ENCODE measurements around the gene SLC6A2. TPM values are rescaled to one million over a fixed set of nuclear protein-coding genes. Genes with fewer than 3 reads are reported as not detected.

The SLC6A2 gene
- total and polyA plus RNA-seq, 2 of the 13 experiments (the other 11 are each of a cell fraction or from before 2014, with no cell fraction given) = 0.62 to 0.66 TPM

DNA sequence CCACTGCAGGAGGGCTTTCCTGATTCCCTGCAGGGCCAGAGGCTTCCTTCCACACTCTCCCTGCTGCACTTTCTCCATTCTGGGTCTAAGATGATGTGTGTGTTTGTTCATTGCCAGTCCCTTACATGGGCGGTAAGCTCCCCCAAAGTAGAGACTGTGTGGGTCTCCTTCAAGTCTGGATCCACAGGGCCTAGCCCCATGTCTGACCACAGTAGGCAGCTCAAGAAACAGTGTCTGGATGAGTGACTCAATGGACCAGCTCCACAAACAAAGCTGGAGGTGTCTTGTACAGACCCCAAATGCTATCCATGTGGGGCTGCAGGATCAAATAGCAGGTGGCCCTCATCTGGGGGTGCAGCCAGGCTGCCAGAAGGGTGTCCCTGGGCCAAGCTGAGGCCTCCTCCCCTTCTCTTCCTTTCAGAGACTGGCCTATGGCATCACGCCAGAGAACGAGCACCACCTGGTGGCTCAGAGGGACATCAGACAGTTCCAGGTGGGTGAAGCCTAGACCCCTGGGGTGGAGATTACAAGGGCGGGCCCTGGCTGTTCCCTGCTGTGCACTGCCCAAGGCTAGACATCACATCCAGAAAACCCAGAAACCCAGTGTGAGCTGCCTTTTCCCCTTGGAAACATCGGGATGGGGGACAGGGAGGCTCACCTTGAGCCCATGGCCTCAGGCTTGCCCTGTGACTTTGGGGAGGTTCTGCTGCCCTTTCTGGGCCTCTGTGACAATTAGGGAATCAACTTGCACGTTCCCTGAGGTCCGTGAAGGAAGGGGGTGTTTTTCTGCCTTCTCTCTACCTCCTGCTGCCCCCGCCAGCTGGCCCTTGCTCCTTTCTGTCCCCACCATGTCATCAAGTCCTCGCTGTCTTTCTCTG is 45.9 kb downstream of the SLC6A2 start (continued):
- TF ChIP-seq, protein P1, sequence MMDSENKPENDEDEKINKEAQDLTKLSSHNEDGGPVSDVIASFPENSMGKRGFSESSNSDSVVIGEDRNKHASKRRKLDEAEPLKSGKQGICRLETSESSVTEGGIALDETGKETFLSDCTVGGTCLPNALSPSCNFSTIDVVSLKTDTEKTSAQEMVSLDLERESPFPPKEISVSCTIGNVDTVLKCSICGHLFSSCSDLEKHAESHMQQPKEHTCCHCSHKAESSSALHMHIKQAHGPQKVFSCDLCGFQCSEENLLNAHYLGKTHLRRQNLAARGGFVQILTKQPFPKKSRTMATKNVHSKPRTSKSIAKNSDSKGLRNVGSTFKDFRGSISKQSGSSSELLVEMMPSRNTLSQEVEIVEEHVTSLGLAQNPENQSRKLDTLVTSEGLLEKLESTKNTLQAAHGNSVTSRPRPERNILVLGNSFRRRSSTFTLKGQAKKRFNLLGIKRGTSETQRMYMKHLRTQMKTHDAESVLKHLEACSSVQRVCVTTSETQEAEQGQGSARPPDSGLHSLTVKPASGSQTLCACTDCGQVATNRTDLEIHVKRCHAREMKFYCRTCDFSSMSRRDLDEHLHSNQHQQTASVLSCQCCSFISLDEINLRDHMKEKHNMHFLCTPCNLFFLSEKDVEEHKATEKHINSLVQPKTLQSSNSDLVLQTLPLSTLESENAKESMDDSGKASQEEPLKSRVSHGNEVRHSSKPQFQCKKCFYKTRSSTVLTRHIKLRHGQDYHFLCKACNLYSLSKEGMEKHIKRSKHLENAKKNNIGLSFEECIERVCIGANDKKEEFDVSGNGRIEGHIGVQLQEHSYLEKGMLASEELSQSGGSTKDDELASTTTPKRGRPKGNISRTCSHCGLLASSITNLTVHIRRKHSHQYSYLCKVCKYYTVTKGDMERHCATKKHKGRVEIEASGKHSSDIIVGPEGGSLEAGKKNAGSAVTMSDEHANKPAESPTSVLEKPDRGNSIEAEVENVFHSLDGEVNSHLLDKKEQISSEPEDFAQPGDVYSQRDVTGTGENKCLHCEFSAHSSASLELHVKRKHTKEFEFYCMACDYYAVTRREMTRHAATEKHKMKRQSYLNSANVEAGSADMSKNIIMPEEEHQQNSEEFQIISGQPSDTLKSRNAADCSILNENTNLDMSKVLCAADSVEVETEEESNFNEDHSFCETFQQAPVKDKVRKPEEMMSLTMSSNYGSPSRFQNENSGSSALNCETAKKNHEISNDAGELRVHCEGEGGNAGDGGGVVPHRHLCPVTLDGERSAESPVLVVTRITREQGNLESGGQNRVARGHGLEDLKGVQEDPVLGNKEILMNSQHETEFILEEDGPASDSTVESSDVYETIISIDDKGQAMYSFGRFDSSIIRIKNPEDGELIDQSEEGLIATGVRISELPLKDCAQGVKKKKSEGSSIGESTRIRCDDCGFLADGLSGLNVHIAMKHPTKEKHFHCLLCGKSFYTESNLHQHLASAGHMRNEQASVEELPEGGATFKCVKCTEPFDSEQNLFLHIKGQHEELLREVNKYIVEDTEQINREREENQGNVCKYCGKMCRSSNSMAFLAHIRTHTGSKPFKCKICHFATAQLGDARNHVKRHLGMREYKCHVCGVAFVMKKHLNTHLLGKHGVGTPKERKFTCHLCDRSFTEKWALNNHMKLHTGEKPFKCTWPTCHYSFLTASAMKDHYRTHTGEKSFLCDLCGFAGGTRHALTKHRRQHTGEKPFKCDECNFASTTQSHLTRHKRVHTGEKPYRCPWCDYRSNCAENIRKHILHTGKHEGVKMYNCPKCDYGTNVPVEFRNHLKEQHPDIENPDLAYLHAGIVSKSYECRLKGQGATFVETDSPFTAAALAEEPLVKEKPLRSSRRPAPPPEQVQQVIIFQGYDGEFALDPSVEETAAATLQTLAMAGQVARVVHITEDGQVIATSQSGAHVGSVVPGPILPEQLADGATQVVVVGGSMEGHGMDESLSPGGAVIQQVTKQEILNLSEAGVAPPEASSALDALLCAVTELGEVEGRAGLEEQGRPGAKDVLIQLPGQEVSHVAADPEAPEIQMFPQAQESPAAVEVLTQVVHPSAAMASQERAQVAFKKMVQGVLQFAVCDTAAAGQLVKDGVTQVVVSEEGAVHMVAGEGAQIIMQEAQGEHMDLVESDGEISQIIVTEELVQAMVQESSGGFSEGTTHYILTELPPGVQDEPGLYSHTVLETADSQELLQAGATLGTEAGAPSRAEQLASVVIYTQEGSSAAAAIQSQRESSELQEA (CRISPR knock-in tag; IDR thresholded peaks at IDR 0.05; ENCODE audit: not compliant biosample characterization) = no peak
- TF ChIP-seq MAZ (IDR thresholded peaks at IDR 0.05; ENCODE audit: borderline replicate concordance, low read depth, low read length) = no peak
- 0 out of 2 replicates have a peak, but pooled peaks have one; percentile 1 for TF ChIP-seq MAZ (CRISPR knock-in tag; IDR thresholded peaks at IDR 0.05; ENCODE audit: low read depth)
- TF ChIP-seq NR2C2 (CRISPR knock-in tag; IDR thresholded peaks at IDR 0.05; ENCODE audit: borderline replicate concordance) = no peak
- peak; percentile 71 for TF ChIP-seq XRCC5 (optimal IDR thresholded peaks at IDR 0.05; ENCODE audit: low read length)
- TF ChIP-seq ARNT2 (CRISPR knock-in tag; IDR thresholded peaks at IDR 0.05; ENCODE audit: low read depth) = no peak
- TF ChIP-seq, protein P2, sequence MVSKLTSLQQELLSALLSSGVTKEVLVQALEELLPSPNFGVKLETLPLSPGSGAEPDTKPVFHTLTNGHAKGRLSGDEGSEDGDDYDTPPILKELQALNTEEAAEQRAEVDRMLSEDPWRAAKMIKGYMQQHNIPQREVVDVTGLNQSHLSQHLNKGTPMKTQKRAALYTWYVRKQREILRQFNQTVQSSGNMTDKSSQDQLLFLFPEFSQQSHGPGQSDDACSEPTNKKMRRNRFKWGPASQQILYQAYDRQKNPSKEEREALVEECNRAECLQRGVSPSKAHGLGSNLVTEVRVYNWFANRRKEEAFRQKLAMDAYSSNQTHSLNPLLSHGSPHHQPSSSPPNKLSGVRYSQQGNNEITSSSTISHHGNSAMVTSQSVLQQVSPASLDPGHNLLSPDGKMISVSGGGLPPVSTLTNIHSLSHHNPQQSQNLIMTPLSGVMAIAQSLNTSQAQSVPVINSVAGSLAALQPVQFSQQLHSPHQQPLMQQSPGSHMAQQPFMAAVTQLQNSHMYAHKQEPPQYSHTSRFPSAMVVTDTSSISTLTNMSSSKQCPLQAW (CRISPR knock-in tag; IDR thresholded peaks at IDR 0.05) = 0 out of 2 replicates have a peak, but pooled peaks have one; percentile 45
- TF ChIP-seq YEATS2 (CRISPR knock-in tag; IDR thresholded peaks at IDR 0.05; ENCODE audit: borderline replicate concordance) = no peak
- no peak for TF ChIP-seq FOXO1 (CRISPR knock-in tag; IDR thresholded peaks at IDR 0.05)
- TF ChIP-seq ZNF430 (CRISPR knock-in tag; IDR thresholded peaks at IDR 0.05) = no peak
- TF ChIP-seq IRF2 (CRISPR knock-in tag; IDR thresholded peaks at IDR 0.05) = peak; percentile 47; the same call in 1 of the 2 replicates
- TF ChIP-seq, protein P3, sequence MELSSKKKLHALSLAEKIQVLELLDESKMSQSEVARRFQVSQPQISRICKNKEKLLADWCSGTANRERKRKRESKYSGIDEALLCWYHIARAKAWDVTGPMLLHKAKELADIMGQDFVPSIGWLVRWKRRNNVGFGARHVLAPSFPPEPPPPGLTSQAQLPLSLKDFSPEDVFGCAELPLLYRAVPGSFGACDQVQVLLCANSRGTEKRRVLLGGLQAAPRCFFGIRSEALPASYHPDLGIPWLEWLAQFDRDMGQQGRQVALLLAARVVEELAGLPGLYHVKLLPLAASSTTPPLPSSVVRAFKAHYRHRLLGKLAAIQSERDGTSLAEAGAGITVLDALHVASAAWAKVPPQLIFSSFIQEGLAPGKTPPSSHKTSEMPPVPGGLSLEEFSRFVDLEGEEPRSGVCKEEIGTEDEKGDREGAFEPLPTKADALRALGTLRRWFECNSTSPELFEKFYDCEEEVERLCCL (CRISPR knock-in tag; IDR thresholded peaks at IDR 0.05; ENCODE audit: borderline replicate concordance) = no peak
- no peak for TF ChIP-seq RARA (CRISPR knock-in tag; IDR thresholded peaks at IDR 0.05)
- no peak for TF ChIP-seq ZNF138 (CRISPR knock-in tag; IDR thresholded peaks at IDR 0.05; ENCODE audit: low read depth)
- TF ChIP-seq, protein P4, sequence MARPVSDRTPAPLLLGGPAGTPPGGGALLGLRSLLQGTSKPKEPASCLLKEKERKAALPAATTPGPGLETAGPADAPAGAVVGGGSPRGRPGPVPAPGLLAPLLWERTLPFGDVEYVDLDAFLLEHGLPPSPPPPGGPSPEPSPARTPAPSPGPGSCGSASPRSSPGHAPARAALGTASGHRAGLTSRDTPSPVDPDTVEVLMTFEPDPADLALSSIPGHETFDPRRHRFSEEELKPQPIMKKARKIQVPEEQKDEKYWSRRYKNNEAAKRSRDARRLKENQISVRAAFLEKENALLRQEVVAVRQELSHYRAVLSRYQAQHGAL (CRISPR knock-in tag; IDR thresholded peaks at IDR 0.05; ENCODE audit: not compliant biosample characterization) = no peak
- TF ChIP-seq BRD4 (CRISPR knock-in tag; IDR thresholded peaks at IDR 0.05) = no peak
